Astrocyte of the hippocampus (primary cell): ENCODE results near the gene ZC3H6.
"Not testable (repeated sequence)": the region's sequence is repeated elsewhere in the genome, so short reads cannot be mapped to it uniquely, and the experiment has no call there.

Experiments
- DNase-seq: peaks from one replicate; pipeline ENCODE4 v3.0.0; 2011; ENCODE audit warnings: low read depth, low spot score

The ZC3H6 gene

DNA sequence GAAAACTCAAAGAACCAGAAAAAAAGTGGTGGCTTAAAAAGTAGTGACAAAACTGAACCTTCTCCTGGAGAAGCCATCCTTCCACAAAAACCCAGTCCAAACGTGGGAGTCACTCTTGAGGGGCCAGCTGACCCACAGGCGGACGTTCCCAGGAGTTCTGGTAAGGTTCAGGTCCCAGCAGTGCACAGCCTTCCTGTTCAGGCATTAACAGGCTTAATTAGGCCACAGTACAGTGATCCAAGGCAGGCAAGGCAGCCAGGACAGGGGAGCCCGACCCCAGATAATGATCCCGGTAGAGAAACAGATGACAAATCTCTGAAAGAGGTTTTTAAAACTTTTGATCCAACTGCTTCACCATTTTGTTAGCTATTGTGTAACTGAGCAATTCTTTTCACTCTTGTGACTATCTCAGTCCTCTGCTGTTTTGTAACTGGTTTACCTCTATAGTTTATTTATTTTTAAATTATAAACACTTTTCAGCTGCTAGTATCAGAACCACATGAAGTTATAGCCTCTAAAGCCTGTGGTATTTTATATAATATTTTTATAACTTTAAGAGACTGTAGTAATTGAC lies 56.8 kb downstream of the ZC3H6 start:
- DNase-seq, result no peak

DNA sequence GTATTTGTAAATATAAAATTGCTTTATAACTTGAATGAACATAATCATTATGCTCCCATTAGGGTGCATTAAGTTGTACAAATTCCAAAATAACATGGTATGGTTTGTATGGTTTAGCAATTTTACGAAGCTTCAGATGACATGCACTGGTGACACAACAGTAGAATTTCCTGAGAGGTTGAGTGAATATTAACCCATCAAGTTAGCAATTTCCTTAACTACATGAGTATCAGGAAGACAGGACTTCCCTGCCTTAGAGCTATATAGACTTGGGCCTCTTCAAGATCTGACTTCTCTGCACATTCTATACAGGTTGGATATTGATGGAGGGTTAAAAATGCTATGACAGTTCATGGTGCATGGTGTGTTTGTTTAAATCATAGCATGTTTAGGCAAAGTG lies 60.2 kb downstream of the ZC3H6 start:
- no peak for DNase-seq

- no peak for DNase-seq
Measured at GRCh38 chr2:112339986-112340385, 64.6 kb downstream of the ZC3H6 start.

GRCh38 chr2:112340475-112341267 lies 65.3 kb downstream of the ZC3H6 start:
- no peak for DNase-seq

DNA sequence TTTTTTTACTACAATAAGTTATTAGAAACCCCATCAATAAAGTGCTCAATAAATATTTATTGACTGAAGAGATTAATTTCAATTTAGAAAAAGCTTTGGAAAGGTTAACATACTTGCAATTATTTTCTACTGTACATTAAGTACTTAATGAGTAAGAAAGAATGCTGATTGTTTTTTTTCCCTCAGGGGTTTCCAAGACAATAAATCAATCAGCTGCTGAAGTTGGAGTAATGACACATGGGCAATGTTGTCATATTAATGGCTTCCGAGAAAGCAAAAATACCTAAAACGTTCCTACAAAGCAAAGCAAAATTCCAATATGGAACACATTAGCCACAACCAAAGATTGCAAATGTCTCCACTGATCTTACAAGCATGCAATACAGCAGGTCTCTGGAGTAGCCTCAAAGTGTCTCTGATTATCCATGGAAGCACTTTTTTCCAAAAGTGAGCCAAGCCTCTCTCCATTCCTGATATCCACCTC lies 66.7 kb downstream of the ZC3H6 start:
- DNase-seq, result no peak

DNA sequence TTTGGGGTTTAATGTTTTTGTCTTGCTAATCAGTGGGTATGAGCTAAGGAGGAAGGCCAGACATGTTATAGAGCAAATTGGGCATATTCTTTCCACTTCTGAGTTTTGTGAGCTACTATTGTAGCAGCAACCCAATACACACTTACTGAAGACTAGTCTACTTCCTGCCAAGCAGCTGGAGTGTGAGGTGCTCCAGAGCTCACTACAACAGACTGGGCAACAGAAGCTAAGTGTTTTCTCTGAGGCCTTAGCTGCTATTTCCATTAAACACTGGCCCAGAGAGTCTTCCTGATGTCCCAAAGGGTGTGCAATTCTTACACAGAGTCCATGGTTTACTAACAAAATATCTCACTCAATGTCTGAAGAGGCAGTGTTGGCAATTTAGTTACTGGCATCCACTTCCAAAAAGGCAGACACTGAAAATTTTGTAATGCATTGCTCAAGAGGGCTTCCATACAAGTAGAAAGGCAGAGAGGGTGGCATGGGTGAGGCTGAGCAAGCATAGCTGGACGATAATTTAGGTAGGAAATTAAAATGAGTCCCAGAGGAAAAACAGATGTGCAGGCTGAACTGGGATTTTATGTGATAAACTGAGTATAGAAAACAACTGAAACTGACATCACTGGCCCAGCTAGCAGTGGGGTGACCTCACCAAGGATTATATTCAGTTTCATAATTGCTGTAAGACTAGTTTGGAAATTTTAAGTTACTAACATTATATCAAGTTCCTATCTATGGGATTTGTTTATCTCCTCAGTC lies 68.6 kb downstream of the ZC3H6 start:
- DNase-seq, result no peak

- DNase-seq, result no peak
Measured at GRCh38 chr2:112345030-112346027, 69.9 kb downstream of the ZC3H6 start.

- DNase-seq, result not testable (repeated sequence)
Measured at GRCh38 chr2:112352292-112352691, 76.9 kb downstream of the ZC3H6 start.

DNA sequence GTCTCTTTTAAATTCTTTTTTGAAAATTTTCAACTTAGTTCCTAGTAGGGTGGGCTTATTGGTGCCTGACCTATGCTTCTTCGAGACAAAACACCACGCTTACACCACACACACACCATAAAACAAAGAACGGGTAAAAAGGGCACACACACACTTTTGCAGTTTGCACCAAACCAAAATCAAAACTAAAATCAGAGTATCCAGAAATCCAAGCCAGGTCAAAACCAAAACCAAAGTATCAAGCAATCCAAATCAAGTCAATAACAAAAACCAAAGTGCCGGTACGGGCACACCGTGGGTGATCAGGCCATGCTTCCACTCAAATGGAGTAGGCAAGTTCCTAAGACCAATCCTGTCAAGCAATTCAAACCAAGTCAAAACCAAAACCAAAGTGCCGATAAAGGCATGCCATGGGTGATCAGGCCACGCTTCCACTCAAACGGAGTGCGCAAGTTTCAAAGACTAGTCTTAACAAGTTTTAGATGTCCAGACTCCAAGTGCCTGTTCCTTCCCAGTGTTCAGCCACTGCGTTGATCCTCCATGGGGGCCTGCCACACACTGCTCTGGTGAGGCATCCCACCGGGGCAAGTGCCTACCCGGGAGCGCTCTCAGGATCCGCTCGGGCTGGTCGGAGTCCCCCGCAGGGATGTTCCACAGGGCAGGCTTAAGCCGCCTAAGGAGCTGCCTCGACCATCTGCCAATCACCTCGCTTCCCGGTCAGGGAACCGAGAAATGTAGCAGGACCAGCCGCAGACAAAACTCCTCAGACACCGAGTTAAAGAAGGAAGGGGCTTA lies 77.6 kb downstream of the ZC3H6 start:
- not testable (repeated sequence) for DNase-seq

GRCh38 chr2:112354335-112354734 lies 78.9 kb downstream of the ZC3H6 start:
- DNase-seq, result not testable (repeated sequence)

GRCh38 chr2:112360055-112360454 lies 84.7 kb downstream of the ZC3H6 start:
- not testable (repeated sequence) for DNase-seq
